Body of pancreas (tissue), 4 donors: Measurements from ENCODE around the gene TMEM107. TPM values are rescaled to one million over a fixed set of nuclear protein-coding genes. Genes with fewer than 3 reads are reported as not detected.

Experiments
- ATAC-seq: fragments of 150-250 bp; one replicate; pipeline ENCODE4 v1.9.1; 2016
- DNase-seq, 4 donors: peaks; one replicate each; pipeline ENCODE4 v3.0.0-alpha.2; 2019
- H3K27ac ChIP-seq, 4 donors: fragments of 200-600 bp; sonication (generic); 1 replicate in 3 of 4; 2 replicates in 1 of 4; pipeline versions ENCODE4 v1.5.1 to v1.6.1; 2016 to 2019; ENCODE audit warnings: mild to moderate bottlenecking in 1 of 4, mixed read lengths in 1 of 4, moderate library complexity in 1 of 4
- H3K27me3 ChIP-seq, 2 donors: fragments of 200-600 bp; sonication (generic); one replicate each; pipeline ENCODE4 v1.6.0; 2016; ENCODE audit warnings: mild to moderate bottlenecking in 1 of 2
- H3K36me3 ChIP-seq, 2 donors: fragments of 200-600 bp; sonication (generic); replicated peaks in 1 of 2; 2 replicates each; pipeline ENCODE4 v1.5.1; 2016; ENCODE audit warnings: low read depth in 2 of 2; ENCODE audit not compliant: insufficient read depth in 1 of 2
- H3K4me1 ChIP-seq: fragments of 200-600 bp; sonication (generic); one replicate; pipeline ENCODE4 v1.6.0; 2016
- H3K4me3 ChIP-seq, 2 donors: fragments of 200-600 bp; sonication (generic); 1 replicate in 1 of 2; 2 replicates in 1 of 2; pipeline ENCODE4 v1.5.1; 2016 to 2019
- H3K9me3 ChIP-seq, 3 donors: fragments of 200-600 bp; sonication (generic); 1 replicate in 2 of 3; 2 replicates in 1 of 3; pipeline ENCODE4 v1.5.1; 2016
- CTCF ChIP-seq, 7 experiments: fragments of 450-650 bp in 4 of 7; fragments of 200-600 bp in 3 of 7; sonication (generic) in 3 of 7; IDR thresholded peaks; one replicate each; pipeline ENCODE4 v1.5.1; 2016 to 2019; ENCODE audit warnings: antibody characterized with exemption in 7 of 7
- POLR2A ChIP-seq, 3 donors: fragments of 450-650 bp; IDR thresholded peaks; one replicate each; pipeline ENCODE4 v1.6.1; 2016; ENCODE audit warnings: antibody characterized with exemption in 3 of 3, mild to moderate bottlenecking in 2 of 3
- WGBS, 2 donors: methylation state at CpG; one replicate each; pipeline ENCODE4 v1.1.5; 2017; 5-methylcytosine and 5-hydroxymethylcytosine counted together
- intact Hi-C: fragments of 100-400 bp; cut with DNase I; formaldehyde crosslinking; loops from one replicate; pipeline ENCODE4 v1.15.1; 2023
- total RNA-seq, 2 donors: library from RNA; depleted of rRNA; stranded (reverse); fragments of >200 nt; gene quantifications; one replicate each; pipeline ENCODE4 v1.1.0, GENCODE V29; 2016

The TMEM107 gene
- total RNA-seq, 2 donors from 2014 or later: 7.6 to 12.7 TPM

- Histone ChIP-seq H3K27ac (no peak overlapping the region), H3K4me1 (peaks cover 38% of the 10 kb centered on the region), H3K36me3 (no peaks in the 10 kb centered on the region), H3K4me3 (no peak overlapping the region), H3K9me3 (no peaks in the 10 kb centered on the region), H3K27me3 (peaks cover 0 to 14% of the 10 kb centered on the region in 2 donors)
- DNase-seq (no peak), ATAC-seq (no peak)
- intact Hi-C loops: loop anchor here (5.0 kb wide), 1 partner anchor 49 kb away; the partner anchor contains the start of gene TMEM107
- WGBS, 2 donors: 66 to 67% methylated on average over 14 of the region's 14 CpGs
- no peak for TF ChIP-seq POLR2A (IDR thresholded peaks at IDR 0.05)
- TF ChIP-seq CTCF (IDR thresholded peaks at IDR 0.05): no peak
Measured at GRCh38 chr17:8128125-8128784, 47.9 kb downstream of the TMEM107 start.

GRCh38 chr17:8126491-8127066, 49.6 kb downstream of the TMEM107 start:
- Histone ChIP-seq H3K27me3 (peaks cover 0 to 29% of the 10 kb centered on the region in 2 donors), H3K4me1 (peaks cover 55% of the 10 kb centered on the region), H3K36me3 (no peaks in the 10 kb centered on the region), H3K9me3 (no peaks in the 10 kb centered on the region), H3K27ac (peak overlapping the region in 3 of 4 donors; percentile 0 to 27 (median 0)), H3K4me3 (peak overlapping the region; percentile 3 to 23)
- TF ChIP-seq CTCF (IDR thresholded peaks at IDR 0.05) (no peak), POLR2A (IDR thresholded peaks at IDR 0.05) (no peak)
- peak in 3 of 4 donors; percentile 35 to 56 (median 37) for DNase-seq
- WGBS, 2 donors: 0 to 1% methylated on average over 20 to 33 of the region's 45 CpGs
- ATAC-seq: peak; percentile 32
- intact Hi-C loops: loop anchor here (5.0 kb wide), 1 partner anchor 51 kb away; the partner anchor contains the start of gene TMEM107

GRCh38 chr17:8125947-8126490, 50.2 kb downstream of the TMEM107 start:
- peak in 2 of 4 donors; percentile 19 to 39 for DNase-seq
- Histone ChIP-seq H3K27ac (peak overlapping the region in 2 of 4 donors; percentile 0 to 27), H3K9me3 (no peaks in the 10 kb centered on the region), H3K36me3 (no peaks in the 10 kb centered on the region), H3K4me1 (peaks cover 61% of the 10 kb centered on the region), H3K4me3 (peak overlapping the region; percentile 3 to 23), H3K27me3 (peaks cover 0 to 29% of the 10 kb centered on the region in 2 donors)
- TF ChIP-seq CTCF (IDR thresholded peaks at IDR 0.05): no peak
- TF ChIP-seq POLR2A (IDR thresholded peaks at IDR 0.05): no peak
- intact Hi-C loops: loop anchor here (5.0 kb wide), 1 partner anchor 51 kb away; the partner anchor contains the start of gene TMEM107
- 1% methylated on average over 17 to 35 of the region's 35 CpGs for WGBS, 2 donors
- no peak for ATAC-seq

GRCh38 chr17:8125154-8125946, 50.8 kb downstream of the TMEM107 start:
- 0 to 2% methylated on average over 25 to 40 of the region's 40 CpGs for WGBS, 2 donors
- intact Hi-C loops: loop anchor here (5.0 kb wide), 1 partner anchor 52 kb away; the partner anchor contains the start of gene TMEM107
- H3K4me1 ChIP-seq: peaks cover 67% of the 10 kb centered on the region

More at GRCh38 chr17:8125154-8125946, 50.8 kb downstream of the TMEM107 start:
- Histone ChIP-seq H3K27me3 (peaks cover 0 to 29% of the 10 kb centered on the region in 2 donors), H3K36me3 (no peaks in the 10 kb centered on the region), H3K27ac (no peak overlapping the region), H3K9me3 (no peaks in the 10 kb centered on the region), H3K4me3 (peak overlapping the region in 1 of 2 donors; percentile 23)
- DNase-seq (peak; percentile 82 to 88 (median 84)), ATAC-seq (peak; percentile 56)
- no peak for TF ChIP-seq CTCF (IDR thresholded peaks at IDR 0.05)
- no peak for TF ChIP-seq POLR2A (IDR thresholded peaks at IDR 0.05)
